ENCODE measurements around the gene CCDC24. TPM values are rescaled to one million over a fixed set of nuclear protein-coding genes. Genes with fewer than 3 reads are reported as not detected.
A peak's percentile ranks its signal among the peaks of the same experiment; 100 is the strongest.

The CCDC24 gene
- total and polyA plus RNA-seq, 2 of the 13 experiments (the other 11 are each of a cell fraction or from before 2014, with no cell fraction given) = 1.4 to 2.9 TPM

- intact Hi-C loops (cut with micrococcal nuclease; ENCODE audit: unreplicated experiment) (no loop called here), in situ Hi-C loops (cut with HindIII; ENCODE audit: extremely low pct_ligation_motif_present, low pct_unique_long_range_greater_than_20kb) (no loop called here)
- Histone ChIP-seq H3K36me3 (replicated peaks in 1 of 2; ENCODE audit: control insufficient read depth in 1 of 2, insufficient read depth in 2 of 2, low read length in 2 of 2) (peaks cover 6 to 21% of the 10 kb centered on the region in 2 experiments; a peak in 4 of 5 replicates), H2AFZ (ENCODE audit: low read length) (no peak overlapping the region), H3K9ac (ENCODE audit: insufficient read depth, low read depth, low read length) (no peak overlapping the region), H3K4me1 (ENCODE audit: insufficient read depth, low read length) (peaks cover 9% of the 10 kb centered on the region), H4K20me1 (ENCODE audit: insufficient read depth, low read length) (no peaks in the 10 kb centered on the region), H3K4me2 (ENCODE audit: low read depth, low read length) (no peak overlapping the region), H3K4me3 (replicated peaks in 1 of 3; ENCODE audit: insufficient read depth in 1 of 3, low read depth in 2 of 3, low read length in 3 of 3) (no peak overlapping the region), H3K79me2 (ENCODE audit: insufficient read depth, low read length) (no peaks in the 10 kb centered on the region), H3K27ac (ENCODE audit: extremely low read length, insufficient read depth, low read length) (no peak overlapping the region), H3K9me3 (ENCODE audit: low read length) (no peaks in the 10 kb centered on the region), H3K27me3 (ENCODE audit: control insufficient read depth in 1 of 2, insufficient read depth in 2 of 2, low read length in 2 of 2) (no peaks in the 10 kb centered on the region)
- CTCF ChIA-PET (ENCODE audit: low intra/inter-chr PET ratio, low total read pairs) = no interaction called here
- WGBS (ENCODE audit: low lambda C conversion rate) = 89% methylated on average over 5 of the region's 14 CpGs
- no peak for FAIRE-seq
- BruUV-seq (replicated peaks) = no TSS peak
- TF ChIP-seq FOXA1 (IDR thresholded peaks at IDR 0.05) = no peak
- TF ChIP-seq FOXA1 (CRISPR knock-in tag; IDR thresholded peaks at IDR 0.05) = no peak
- TF ChIP-seq ZNF883 (CRISPR knock-in tag; IDR thresholded peaks at IDR 0.05; ENCODE audit: not compliant biosample characterization) = no peak
- no peak for TF ChIP-seq HOXA7 (CRISPR knock-in tag; IDR thresholded peaks at IDR 0.05)
- DNase-seq (ENCODE audit: low spot score) = no peak
- POLR2A ChIA-PET = no interaction called here
- peak; percentile 13; the same call in 1 of the 3 replicates for ATAC-seq
These were observed 11.3 kb downstream of the CCDC24 start for GRCh38 chr1:44002606-44003157.

- H3K4me3 ChIP-seq (replicated peaks in 1 of 3; ENCODE audit: insufficient read depth in 1 of 3, low read depth in 2 of 3, low read length in 3 of 3) = no peak overlapping the region
- ChIA-PET POLR2A (no interaction called here), CTCF (ENCODE audit: low intra/inter-chr PET ratio, low total read pairs) (interaction anchor here (3.5 kb wide), 1 partner anchor 28 kb away, joined by 9 read pairs; no protein-coding TSS in a partner anchor)
- no peaks in the 10 kb centered on the region for H3K79me2 ChIP-seq (ENCODE audit: insufficient read depth, low read length)
- in situ Hi-C loops (cut with HindIII; ENCODE audit: extremely low pct_ligation_motif_present, low pct_unique_long_range_greater_than_20kb) (no loop called here), intact Hi-C loops (cut with micrococcal nuclease; ENCODE audit: unreplicated experiment) (no loop called here)
- FAIRE-seq (no peak), ATAC-seq (no peak), DNase-seq (ENCODE audit: low spot score) (no peak)
- BruUV-seq (replicated peaks) = no TSS peak
- H3K36me3 ChIP-seq (replicated peaks in 1 of 2; ENCODE audit: control insufficient read depth in 1 of 2, insufficient read depth in 2 of 2, low read length in 2 of 2) = peaks cover 0 to 3% of the 10 kb centered on the region in 2 experiments; a peak in 1 of 5 replicates
- 94% methylated on average over 12 of the region's 12 CpGs for whole genome bisulfite sequencing (ENCODE audit: low lambda C conversion rate)
- no peak overlapping the region for H3K27ac ChIP-seq (ENCODE audit: extremely low read length, insufficient read depth, low read length)
- no peaks in the 10 kb centered on the region for H3K9me3 ChIP-seq (ENCODE audit: low read length)
- H2AFZ ChIP-seq (ENCODE audit: low read length) = no peak overlapping the region
- H3K4me1 ChIP-seq (ENCODE audit: insufficient read depth, low read length) = peaks cover 51% of the 10 kb centered on the region
- TF ChIP-seq AGO2 (optimal IDR thresholded peaks at IDR 0.05; ENCODE audit: low read depth, low read length) (peak; percentile 30), RORA (CRISPR knock-in tag; IDR thresholded peaks at IDR 0.05) (no peak), RBM22 (optimal IDR thresholded peaks at IDR 0.05; ENCODE audit: low read length) (peak; percentile 72)
- H3K27me3 ChIP-seq (ENCODE audit: control insufficient read depth in 1 of 2, insufficient read depth in 2 of 2, low read length in 2 of 2) = no peaks in the 10 kb centered on the region
- no peak overlapping the region for H3K4me2 ChIP-seq (ENCODE audit: low read depth, low read length)
- H3K9ac ChIP-seq (ENCODE audit: insufficient read depth, low read depth, low read length) = no peak overlapping the region
- H4K20me1 ChIP-seq (ENCODE audit: insufficient read depth, low read length) = no peaks in the 10 kb centered on the region
These were observed 16.9 kb downstream of the CCDC24 start for GRCh38 chr1:44008259-44008658.

Measured in HepG2 (cell line).